Heart right ventricle (tissue), 16 donors: Measurements from ENCODE around the gene HNMT. TPM values are rescaled to one million over a fixed set of nuclear protein-coding genes. Genes with fewer than 3 reads are reported as not detected.

ENCODE experiments used
- ATAC-seq, 8 donors: fragments of 200-7000 bp; cut with Tn5 transposase; one replicate each; pipeline ENCODE4 v1.9.1; 2020; ENCODE audit warnings: mild to moderate bottlenecking in 8 of 8, moderate library complexity in 8 of 8, moderate number of reproducible peaks in 1 of 8
- DNase-seq, 2 donors: peaks; one replicate each; pipeline ENCODE4 v3.0.0-alpha.2; 2020
- H3K27ac ChIP-seq, 10 donors: fragments of 200-600 bp; sonication (generic) in 2 of 10; one replicate each; pipeline versions ENCODE4 v1.5.0 to v1.8.0; 2020 to 2022; ENCODE audit warnings: mild to moderate bottlenecking in 3 of 10
- H3K27me3 ChIP-seq, 7 donors: fragments of 200-600 bp; one replicate each; pipeline ENCODE4 v1.8.0; 2021 to 2022; ENCODE audit warnings: mild to moderate bottlenecking in 2 of 7
- H3K36me3 ChIP-seq, 9 donors: fragments of 200-600 bp; sonication (generic) in 1 of 9; one replicate each; pipeline versions ENCODE4 v1.5.0 to v1.8.0; 2020 to 2022; ENCODE audit warnings: mild to moderate bottlenecking in 2 of 9
- H3K4me1 ChIP-seq, 9 donors: fragments of 200-600 bp; sonication (generic) in 1 of 9; one replicate each; pipeline versions ENCODE4 v1.5.0 to v1.8.0; 2020 to 2022; ENCODE audit warnings: mild to moderate bottlenecking in 4 of 9
- H3K4me3 ChIP-seq, 10 donors: fragments of 200-600 bp; sonication (generic) in 2 of 10; one replicate each; pipeline versions ENCODE4 v1.5.0 to v1.8.0; 2020 to 2022; ENCODE audit warnings: mild to moderate bottlenecking in 7 of 10, moderate library complexity in 2 of 10
- H3K9me3 ChIP-seq, 11 donors: fragments of 200-600 bp in 10 of 11; sonication (generic) in 2 of 11; one replicate each; pipeline versions ENCODE4 v1.5.0 to v1.8.0; 2013 to 2022; ENCODE audit warnings: mild to moderate bottlenecking in 2 of 11, control low read depth in 1 of 11, moderate library complexity in 1 of 11
- CTCF ChIP-seq, 9 donors: fragments of 200-600 bp; sonication (generic) in 2 of 9; IDR thresholded peaks; one replicate each; pipeline versions ENCODE4 v1.5.0 to v1.8.0; 2021 to 2022; ENCODE audit warnings: antibody characterized with exemption in 9 of 9, mild to moderate bottlenecking in 5 of 9, moderate library complexity in 1 of 9
- WGBS, 2 donors: extraction: QIAGEN DNeasy Blood & Tissue Kit; methylation state at CpG; one replicate each; pipeline ENCODE4 v1.1.7; 2013; ENCODE audit warnings: inconsistent platforms in 1 of 2; 5-methylcytosine and 5-hydroxymethylcytosine counted together
- intact Hi-C, 10 donors: fragments of 100-400 bp; cut with DNase I; formaldehyde crosslinking; loops; one replicate each; pipeline versions ENCODE4 v1.11.1 to v1.14.2; 2022
- polyA plus RNA-seq, 2 donors: library from polyadenylated mRNA; stranded (reverse); fragments of 200-250 nt; gene quantifications; one replicate each; pipeline ENCODE4 v1.2.3, GENCODE V29; 2013
- total RNA-seq, 10 donors: library from RNA; stranded (reverse); fragmentation: NEBNext Ultra II Directional in 3 of 10; extraction: Animal tissue kit (Norgen Biotek cat#: 25700) in 3 of 10; gene quantifications; one replicate each; pipeline versions ENCODE4 v1.2.1 to v1.2.4, GENCODE V29; 2021 to 2023
- donor health status: Arrhythmogenic right ventricular cardiomyopathy.
- donor health status: ischemic (EF 13 %, LVEDD 7.1; RV severe dilation, severe dysfunction).
- donor health status: healthy with polysubstance abuse.
- donor health status: DM: no; HTN: yes; CAD: no.
- donor health status: DM: no; HTN: no; CAD: no.
- donor health status: ischemic (EF 25% LVEDD 6.9; RV normal size, moderate dysfunction).
- donor health status: ischemic (EF 25% LVEDD 5.7; RV mildly dilated, moderate dysfunction).
- donor health status: healthy.
- donor health status: DM: yes; HTN: yes; CAD: no.
- donor health status: Ischemic cardiomyopathy.
- donor health status: ischemic (EF 35%, LVEDD 5.7; RV mildly dilated, moderate dysfunction).
- donor health status: nonischemic (EF 11% LVEDD 7.7; RV severe dilation, severe dysfunction).
- donor health status: DM: yes; HTN: yes; CAD: no.
- donor health status: PGD.
- donor health status: ischemic (EF 29% LVEDD 5.4; RV normal size, mild dysfunction).
- donor health status: nonischemic (EF 23%, LVEDD 6.1; RV moderate dilation, normal function).

The HNMT gene
- total and polyA plus RNA-seq, 12 donors, result 7.2 to 24.9 (median 10.6) TPM

DNA sequence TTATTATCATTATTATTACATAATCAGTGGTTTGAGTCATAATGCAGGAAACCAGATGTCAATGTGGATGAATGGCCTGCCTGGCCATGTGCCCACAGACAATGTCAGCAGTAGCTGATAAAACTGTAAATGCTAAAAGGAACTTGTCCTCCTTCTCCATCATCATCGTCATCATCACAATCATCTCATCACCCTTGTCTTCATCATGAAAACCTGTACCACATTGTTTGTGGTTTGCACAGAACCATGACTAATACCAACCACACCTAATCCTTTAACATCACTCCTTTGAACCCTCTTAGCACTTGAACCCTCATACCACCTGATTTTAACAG, 96.0 kb downstream of the HNMT start:
- peak overlapping the region in 1 of 10 donors; percentile 57 for H3K27ac ChIP-seq
- peaks cover 0 to 13% (median 0%) of the 10 kb centered on the region in 9 donors for H3K4me1 ChIP-seq
- ATAC-seq (peak in 7 of 8 donors; percentile 67 to 89 (median 80)), DNase-seq (peak; percentile 67 to 73)
- WGBS, 2 donors, result 26 to 45% methylated on average over 1 of the region's 1 CpG
- no peak overlapping the region for H3K4me3 ChIP-seq
- no peak for TF ChIP-seq CTCF (IDR thresholded peaks at IDR 0.05)
- H3K36me3 ChIP-seq, result no peaks in the 10 kb centered on the region
- peaks cover 0 to 10% (median 0%) of the 10 kb centered on the region in 11 donors for H3K9me3 ChIP-seq
- no peaks in the 10 kb centered on the region for H3K27me3 ChIP-seq
- intact Hi-C loops, result no loop called here

- no peak for TF ChIP-seq CTCF (IDR thresholded peaks at IDR 0.05)
- intact Hi-C loops, result no loop called here
- H3K36me3 ChIP-seq, result no peaks in the 10 kb centered on the region
- H3K4me1 ChIP-seq, result peaks cover 0 to 13% (median 0%) of the 10 kb centered on the region in 9 donors
- H3K27ac ChIP-seq, result no peak overlapping the region
- no peaks in the 10 kb centered on the region for H3K27me3 ChIP-seq
- no peak overlapping the region for H3K4me3 ChIP-seq
- peaks cover 0 to 10% (median 0%) of the 10 kb centered on the region in 11 donors for H3K9me3 ChIP-seq
- DNase-seq (no peak), ATAC-seq (no peak)
- whole genome bisulfite sequencing, 2 donors, result 92 to 93% methylated on average over 2 of the region's 2 CpGs
These were observed 97.7 kb downstream of the HNMT start for GRCh38 chr2:138061961-138062360.

GRCh38 chr2:138063181-138063580, 98.9 kb downstream of the HNMT start:
- Histone ChIP-seq H3K27me3 (no peaks in the 10 kb centered on the region), H3K27ac (no peak overlapping the region), H3K4me1 (peaks cover 0 to 13% (median 0%) of the 10 kb centered on the region in 9 donors), H3K9me3 (peaks cover 0 to 10% (median 0%) of the 10 kb centered on the region in 11 donors), H3K36me3 (no peaks in the 10 kb centered on the region), H3K4me3 (no peak overlapping the region)
- ATAC-seq (no peak), DNase-seq (no peak)
- intact Hi-C loops, result no loop called here
- TF ChIP-seq CTCF (IDR thresholded peaks at IDR 0.05), result no peak
- WGBS, 2 donors, result 90 to 92% methylated on average over 2 of the region's 2 CpGs
